Measurements from ENCODE around the gene ARHGAP28.
A peak's percentile ranks its signal among the peaks of the same experiment; 100 is the strongest.

ARHGAP28 gene

GRCh38 chr18:6781796-6782195 is 52.3 kb downstream of the ARHGAP28 start:
- peak; percentile 35 for DNase-seq
- Histone ChIP-seq H3K4me2 (ENCODE audit: low read length, poor library complexity, severe bottlenecking) (no peak overlapping the region), H3K23ac (ENCODE audit: low read length in 2 of 2) (no peak overlapping the region), H2AK5ac (ENCODE audit: low read length, severe bottlenecking) (no peak overlapping the region), H3K79me1 (replicated peaks; ENCODE audit: low read length, poor library complexity, severe bottlenecking) (peaks cover 3% of the 10 kb centered on the region), H3K4ac (ENCODE audit: low read depth in 1 of 2, low read length in 2 of 2) (no peak overlapping the region), H3K36me3 (ENCODE audit: control insufficient read depth in 1 of 2, insufficient read depth in 2 of 2, low read depth in 1 of 2, low read length in 2 of 2) (no peaks in the 10 kb centered on the region), H2BK12ac (ENCODE audit: low read length in 2 of 2) (no peak overlapping the region), H3K9me3 (ENCODE audit: control insufficient read depth, low read length) (no peaks in the 10 kb centered on the region), H2BK5ac (ENCODE audit: low read depth, low read length, poor library complexity, severe bottlenecking) (no peak overlapping the region), H3K4me3 (ENCODE audit: insufficient read depth in 1 of 2, low read depth in 1 of 2, low read length in 2 of 2) (peak overlapping the region in 1 of 2 experiments; percentile 36), H4K8ac (ENCODE audit: low read length) (peak overlapping the region; percentile 42), H3K18ac (ENCODE audit: low read depth in 1 of 2, low read length in 2 of 2) (peak overlapping the region in 1 of 2 experiments; percentile 1), H2BK15ac (ENCODE audit: low read depth, poor library complexity, severe bottlenecking) (no peak overlapping the region), H3K27me3 (ENCODE audit: control insufficient read depth in 1 of 2, insufficient read depth in 1 of 2, low read length in 2 of 2) (no peaks in the 10 kb centered on the region), H3K4me1 (ENCODE audit: control insufficient read depth, insufficient read depth, low read depth, low read length) (peaks cover 10% of the 10 kb centered on the region), H4K91ac (ENCODE audit: low read length) (no peak overlapping the region), H2BK120ac (ENCODE audit: low read depth, low read length) (no peak overlapping the region), H3K27ac (ENCODE audit: low read length, poor library complexity, severe bottlenecking) (no peak overlapping the region), H3K14ac (ENCODE audit: low read length in 2 of 2) (no peak overlapping the region), H3K9ac (ENCODE audit: low read length) (peak overlapping the region; percentile 70), H2AFZ (ENCODE audit: low read depth, low read length) (no peak overlapping the region)

GRCh38 chr18:6782861-6783260 is 53.3 kb downstream of the ARHGAP28 start:
- no peaks in the 10 kb centered on the region for H3K27me3 ChIP-seq (ENCODE audit: control insufficient read depth in 1 of 2, insufficient read depth in 1 of 2, low read length in 2 of 2)
- peak overlapping the region; percentile 50 for H4K91ac ChIP-seq (ENCODE audit: low read length)
- H3K4ac ChIP-seq (ENCODE audit: low read depth in 1 of 2, low read length in 2 of 2): no peak overlapping the region
- H2AFZ ChIP-seq (ENCODE audit: low read depth, low read length): no peak overlapping the region
- H2BK5ac ChIP-seq (ENCODE audit: low read depth, low read length, poor library complexity, severe bottlenecking): no peak overlapping the region
- H3K23ac ChIP-seq (ENCODE audit: low read length in 2 of 2): no peak overlapping the region
- no peaks in the 10 kb centered on the region for H3K9me3 ChIP-seq (ENCODE audit: control insufficient read depth, low read length)
- H2BK120ac ChIP-seq (ENCODE audit: low read depth, low read length): no peak overlapping the region
- H3K4me3 ChIP-seq (ENCODE audit: insufficient read depth in 1 of 2, low read depth in 1 of 2, low read length in 2 of 2): no peak overlapping the region
- H4K8ac ChIP-seq (ENCODE audit: low read length): no peak overlapping the region
- H3K4me2 ChIP-seq (ENCODE audit: low read length, poor library complexity, severe bottlenecking): no peak overlapping the region
- 100% methylated on average over 1 of the region's 1 CpG for WGBS
- peaks cover 8% of the 10 kb centered on the region for H3K4me1 ChIP-seq (ENCODE audit: control insufficient read depth, insufficient read depth, low read depth, low read length)
- no peak overlapping the region for H2BK12ac ChIP-seq (ENCODE audit: low read length in 2 of 2)
- H2BK15ac ChIP-seq (ENCODE audit: low read depth, poor library complexity, severe bottlenecking): no peak overlapping the region
- peaks cover 3% of the 10 kb centered on the region for H3K79me1 ChIP-seq (replicated peaks; ENCODE audit: low read length, poor library complexity, severe bottlenecking)
- H2AK5ac ChIP-seq (ENCODE audit: low read length, severe bottlenecking): peak overlapping the region; percentile 61
- DNase-seq: no peak
- no peak overlapping the region for H3K27ac ChIP-seq (ENCODE audit: low read length, poor library complexity, severe bottlenecking)
- no peak overlapping the region for H3K14ac ChIP-seq (ENCODE audit: low read length in 2 of 2)
- H3K9ac ChIP-seq (ENCODE audit: low read length): no peak overlapping the region
- H3K18ac ChIP-seq (ENCODE audit: low read depth in 1 of 2, low read length in 2 of 2): no peak overlapping the region
- H3K36me3 ChIP-seq (ENCODE audit: control insufficient read depth in 1 of 2, insufficient read depth in 2 of 2, low read depth in 1 of 2, low read length in 2 of 2): no peaks in the 10 kb centered on the region

GRCh38 chr18:6784046-6784445 is 54.5 kb downstream of the ARHGAP28 start:
- WGBS: 80% methylated on average over 6 of the region's 6 CpGs
- Histone ChIP-seq H2AFZ (ENCODE audit: low read depth, low read length) (no peak overlapping the region), H2BK12ac (ENCODE audit: low read length in 2 of 2) (no peak overlapping the region)

GRCh38 chr18:6785001-6785400 is 55.5 kb downstream of the ARHGAP28 start:
- no peak for DNase-seq
- Histone ChIP-seq H3K79me1 (replicated peaks; ENCODE audit: low read length, poor library complexity, severe bottlenecking) (peaks cover 4% of the 10 kb centered on the region), H2BK120ac (ENCODE audit: low read depth, low read length) (no peak overlapping the region), H4K8ac (ENCODE audit: low read length) (no peak overlapping the region), H3K4me2 (ENCODE audit: low read length, poor library complexity, severe bottlenecking) (no peak overlapping the region), H3K27ac (ENCODE audit: low read length, poor library complexity, severe bottlenecking) (peak overlapping the region; percentile 71), H2BK12ac (ENCODE audit: low read length in 2 of 2) (no peak overlapping the region), H3K23ac (ENCODE audit: low read length in 2 of 2) (no peak overlapping the region), H3K4me1 (ENCODE audit: control insufficient read depth, insufficient read depth, low read depth, low read length) (peaks cover 8% of the 10 kb centered on the region), H4K91ac (ENCODE audit: low read length) (no peak overlapping the region), H3K36me3 (ENCODE audit: control insufficient read depth in 1 of 2, insufficient read depth in 2 of 2, low read depth in 1 of 2, low read length in 2 of 2) (peaks cover 0 to 5% of the 10 kb centered on the region in 2 experiments), H3K4ac (ENCODE audit: low read depth in 1 of 2, low read length in 2 of 2) (no peak overlapping the region), H3K4me3 (ENCODE audit: insufficient read depth in 1 of 2, low read depth in 1 of 2, low read length in 2 of 2) (no peak overlapping the region), H3K18ac (ENCODE audit: low read depth in 1 of 2, low read length in 2 of 2) (no peak overlapping the region), H3K9ac (ENCODE audit: low read length) (no peak overlapping the region), H3K9me3 (ENCODE audit: control insufficient read depth, low read length) (no peaks in the 10 kb centered on the region), H3K14ac (ENCODE audit: low read length in 2 of 2) (no peak overlapping the region), H2AFZ (ENCODE audit: low read depth, low read length) (no peak overlapping the region), H2BK15ac (ENCODE audit: low read depth, poor library complexity, severe bottlenecking) (no peak overlapping the region), H3K27me3 (ENCODE audit: control insufficient read depth in 1 of 2, insufficient read depth in 1 of 2, low read length in 2 of 2) (no peaks in the 10 kb centered on the region), H2AK5ac (ENCODE audit: low read length, severe bottlenecking) (no peak overlapping the region), H2BK5ac (ENCODE audit: low read depth, low read length, poor library complexity, severe bottlenecking) (no peak overlapping the region)
- 46% methylated on average over 2 of the region's 2 CpGs for WGBS

More at GRCh38 chr18:6784046-6784445, 54.5 kb downstream of the ARHGAP28 start:
- Histone ChIP-seq H3K4me2 (ENCODE audit: low read length, poor library complexity, severe bottlenecking) (no peak overlapping the region), H2AK5ac (ENCODE audit: low read length, severe bottlenecking) (peak overlapping the region; percentile 46), H4K8ac (ENCODE audit: low read length) (no peak overlapping the region), H4K91ac (ENCODE audit: low read length) (no peak overlapping the region), H3K36me3 (ENCODE audit: control insufficient read depth in 1 of 2, insufficient read depth in 2 of 2, low read depth in 1 of 2, low read length in 2 of 2) (peaks cover 0 to 4% of the 10 kb centered on the region in 2 experiments), H3K18ac (ENCODE audit: low read depth in 1 of 2, low read length in 2 of 2) (no peak overlapping the region), H3K23ac (ENCODE audit: low read length in 2 of 2) (no peak overlapping the region), H3K4ac (ENCODE audit: low read depth in 1 of 2, low read length in 2 of 2) (no peak overlapping the region), H2BK120ac (ENCODE audit: low read depth, low read length) (no peak overlapping the region), H2BK15ac (ENCODE audit: low read depth, poor library complexity, severe bottlenecking) (no peak overlapping the region), H3K79me1 (replicated peaks; ENCODE audit: low read length, poor library complexity, severe bottlenecking) (peaks cover 4% of the 10 kb centered on the region), H3K9ac (ENCODE audit: low read length) (peak overlapping the region; percentile 55), H3K27ac (ENCODE audit: low read length, poor library complexity, severe bottlenecking) (no peak overlapping the region), H3K4me1 (ENCODE audit: control insufficient read depth, insufficient read depth, low read depth, low read length) (peaks cover 8% of the 10 kb centered on the region), H2BK5ac (ENCODE audit: low read depth, low read length, poor library complexity, severe bottlenecking) (no peak overlapping the region), H3K4me3 (ENCODE audit: insufficient read depth in 1 of 2, low read depth in 1 of 2, low read length in 2 of 2) (peak overlapping the region in 1 of 2 experiments; percentile 46), H3K27me3 (ENCODE audit: control insufficient read depth in 1 of 2, insufficient read depth in 1 of 2, low read length in 2 of 2) (no peaks in the 10 kb centered on the region), H3K9me3 (ENCODE audit: control insufficient read depth, low read length) (no peaks in the 10 kb centered on the region), H3K14ac (ENCODE audit: low read length in 2 of 2) (no peak overlapping the region)
- no peak for DNase-seq
